ENCODE results near the gene TRPM3.

GRCh38 chr9:70539001-70539400 lies 582.4 kb downstream of the TRPM3 start:
- no peak for TF ChIP-seq POLR2A (IDR thresholded peaks at IDR 0.05)
- no peak for TF ChIP-seq CTCF (IDR thresholded peaks at IDR 0.05)

All from adrenal gland (tissue), 5 donors.